ENCODE data around the gene DBR1. TPM values are rescaled to one million over a fixed set of nuclear protein-coding genes. Genes with fewer than 3 reads are reported as not detected.

DBR1 gene
- total and polyA plus RNA-seq, 2 of the 13 experiments (the other 11 are each of a cell fraction or from before 2014, with no cell fraction given): 6.4 to 16.7 TPM

GRCh38 chr3:138114988-138115971, 59.4 kb downstream of the DBR1 start, which contains the start of gene DZIP1L (continued):
- TF ChIP-seq SALL2 (CRISPR knock-in tag; IDR thresholded peaks at IDR 0.05) (peak; percentile 18; the same call in 1 of the 2 replicates), HOMEZ (CRISPR knock-in tag; IDR thresholded peaks at IDR 0.05; ENCODE audit: low read depth) (no peak), IRF9 (CRISPR knock-in tag; IDR thresholded peaks at IDR 0.05; ENCODE audit: borderline replicate concordance) (no peak), ZNF605 (CRISPR knock-in tag; IDR thresholded peaks at IDR 0.05) (no peak), ZNF577 (CRISPR knock-in tag; IDR thresholded peaks at IDR 0.05; ENCODE audit: borderline replicate concordance, low read depth) (no peak), ZNF18 (CRISPR knock-in tag; IDR thresholded peaks at IDR 0.05; ENCODE audit: insufficient replicate concordance) (no peak), ZNF619 (CRISPR knock-in tag; IDR thresholded peaks at IDR 0.05) (no peak), ERF (CRISPR knock-in tag; IDR thresholded peaks at IDR 0.05) (no peak), PRDM15 (CRISPR knock-in tag; IDR thresholded peaks at IDR 0.05) (no peak), HMGA1 (CRISPR knock-in tag; conservative IDR thresholded peaks at IDR 0.05) (no peak), HDAC6 (IDR thresholded peaks at IDR 0.05; ENCODE audit: low read depth, low read length) (no peak), ZNF839 (CRISPR knock-in tag; IDR thresholded peaks at IDR 0.05; ENCODE audit: borderline replicate concordance) (no peak)
- TF ChIP-seq, protein P1, sequence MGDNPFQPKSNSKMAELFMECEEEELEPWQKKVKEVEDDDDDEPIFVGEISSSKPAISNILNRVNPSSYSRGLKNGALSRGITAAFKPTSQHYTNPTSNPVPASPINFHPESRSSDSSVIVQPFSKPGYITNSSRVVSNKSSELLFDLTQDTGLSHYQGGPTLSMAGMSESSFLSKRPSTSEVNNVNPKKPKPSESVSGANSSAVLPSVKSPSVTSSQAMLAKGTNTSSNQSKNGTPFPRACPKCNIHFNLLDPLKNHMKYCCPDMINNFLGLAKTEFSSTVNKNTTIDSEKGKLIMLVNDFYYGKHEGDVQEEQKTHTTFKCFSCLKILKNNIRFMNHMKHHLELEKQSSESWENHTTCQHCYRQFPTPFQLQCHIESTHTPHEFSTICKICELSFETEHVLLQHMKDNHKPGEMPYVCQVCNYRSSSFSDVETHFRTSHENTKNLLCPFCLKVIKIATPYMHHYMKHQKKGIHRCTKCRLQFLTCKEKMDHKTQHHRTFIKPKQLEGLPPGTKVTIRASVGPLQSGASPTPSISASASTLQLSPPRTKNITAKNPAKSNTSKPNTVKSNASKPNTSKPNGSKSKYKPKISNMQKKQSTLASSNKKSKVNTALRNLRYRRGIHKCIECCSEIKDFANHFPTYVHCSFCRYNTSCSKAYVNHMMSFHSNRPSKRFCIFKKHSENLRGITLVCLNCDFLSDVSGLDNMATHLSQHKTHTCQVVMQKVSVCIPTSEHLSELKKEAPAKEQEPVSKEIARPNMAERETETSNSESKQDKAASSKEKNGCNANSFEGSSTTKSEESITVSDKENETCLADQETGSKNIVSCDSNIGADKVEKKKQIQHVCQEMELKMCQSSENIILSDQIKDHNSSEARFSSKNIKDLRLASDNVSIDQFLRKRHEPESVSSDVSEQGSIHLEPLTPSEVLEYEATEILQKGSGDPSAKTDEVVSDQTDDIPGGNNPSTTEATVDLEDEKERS (CRISPR knock-in tag; IDR thresholded peaks at IDR 0.05): no peak
- TF ChIP-seq, protein P2, sequence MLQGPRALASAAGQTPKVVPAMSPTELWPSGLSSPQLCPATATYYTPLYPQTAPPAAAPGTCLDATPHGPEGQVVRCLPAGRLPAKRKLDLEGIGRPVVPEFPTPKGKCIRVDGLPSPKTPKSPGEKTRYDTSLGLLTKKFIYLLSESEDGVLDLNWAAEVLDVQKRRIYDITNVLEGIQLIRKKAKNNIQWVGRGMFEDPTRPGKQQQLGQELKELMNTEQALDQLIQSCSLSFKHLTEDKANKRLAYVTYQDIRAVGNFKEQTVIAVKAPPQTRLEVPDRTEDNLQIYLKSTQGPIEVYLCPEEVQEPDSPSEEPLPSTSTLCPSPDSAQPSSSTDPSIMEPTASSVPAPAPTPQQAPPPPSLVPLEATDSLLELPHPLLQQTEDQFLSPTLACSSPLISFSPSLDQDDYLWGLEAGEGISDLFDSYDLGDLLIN (CRISPR knock-in tag; IDR thresholded peaks at IDR 0.05; ENCODE audit: borderline replicate concordance): no peak; the same call in 1 of the 2 replicates
